Epithelial cell of proximal tubule (primary cell): ENCODE measurements around the gene SCN4B. TPM values are rescaled to one million over a fixed set of nuclear protein-coding genes. Genes with fewer than 3 reads are reported as not detected.

Experiments used
- DNase-seq: peaks from one replicate; pipeline ENCODE4 v3.0.0-alpha.2; 2011; ENCODE audit warnings: low read depth
- H3K4me3 ChIP-seq: 2 replicates; pipeline ENCODE4 v1.5.1; 2011; ENCODE audit warnings: low read depth, mild to moderate bottlenecking, low read length
- CTCF ChIP-seq: conservative IDR thresholded peaks from 2 replicates; pipeline ENCODE4 v1.5.1; 2012; ENCODE audit warnings: low read depth, mild to moderate bottlenecking, low read length
- total RNA-seq: library from RNA; depleted of rRNA; stranded (reverse); fragments of >200 nt; gene quantifications from 2 replicates; pipeline ENCODE4 v1.2.3, GENCODE V29; 2015

SCN4B gene
- total RNA-seq, 1 donor from 2014 or later = under 0.01 TPM

GRCh38 chr11:118170882-118171268 is 18.3 kb upstream of the SCN4B start:
- TF ChIP-seq CTCF = no peak
- DNase-seq = no peak
- H3K4me3 ChIP-seq = no peak overlapping the region

GRCh38 chr11:118170231-118170630 is 17.6 kb upstream of the SCN4B start:
- H3K4me3 ChIP-seq = no peak overlapping the region
- DNase-seq = no peak
- TF ChIP-seq CTCF = no peak

GRCh38 chr11:118169300-118170140 is 16.9 kb upstream of the SCN4B start:
- no peak for DNase-seq

GRCh38 chr11:118168751-118169150 is 16.1 kb upstream of the SCN4B start:
- DNase-seq = no peak
- no peak overlapping the region for H3K4me3 ChIP-seq
- TF ChIP-seq CTCF = no peak

More at GRCh38 chr11:118169300-118170140, 16.9 kb upstream of the SCN4B start:
- no peak overlapping the region for H3K4me3 ChIP-seq
- TF ChIP-seq CTCF = no peak

- no peak overlapping the region for H3K4me3 ChIP-seq
- TF ChIP-seq CTCF = no peak
- DNase-seq = no peak
These were observed 15.7 kb upstream of the SCN4B start for GRCh38 chr11:118168316-118168715.

- DNase-seq = no peak
- no peak for TF ChIP-seq CTCF
- H3K4me3 ChIP-seq = no peak overlapping the region
These were observed 15.3 kb upstream of the SCN4B start for GRCh38 chr11:118167906-118168305.

- no peak for DNase-seq
- H3K4me3 ChIP-seq = no peak overlapping the region
- no peak for TF ChIP-seq CTCF
These were observed 14.6 kb upstream of the SCN4B start for GRCh38 chr11:118167253-118167652.
